GM12891 (cell line): Measurements from ENCODE around the gene TAF5.

Source experiments
- PAX5 ChIP-seq: IDR thresholded peaks from 2 replicates; pipeline ENCODE4 v1.6.1; 2011; ENCODE audit warnings: low read length, moderate library complexity, mild to moderate bottlenecking; ENCODE audit not compliant: insufficient read depth, severe bottlenecking
- POLR2A ChIP-seq: IDR thresholded peaks from 2 replicates; pipeline ENCODE4 v1.6.1; 2011; ENCODE audit warnings: low read depth, low read length, control low read depth
- POLR2AphosphoS5 ChIP-seq: IDR thresholded peaks from 2 replicates; pipeline ENCODE4 v1.6.1; 2011; ENCODE audit warnings: low read depth, low read length, control low read depth
- POU2F2 ChIP-seq: IDR thresholded peaks from 2 replicates; pipeline ENCODE4 v1.6.1; 2011; ENCODE audit warnings: low read depth, mild to moderate bottlenecking, control low read depth, low read length, moderate library complexity
- SPI1 ChIP-seq: IDR thresholded peaks from 2 replicates; pipeline ENCODE4 v1.6.1; 2011; ENCODE audit warnings: low read depth, low read length, control low read depth
- TAF1 ChIP-seq: IDR thresholded peaks from 2 replicates; pipeline ENCODE4 v1.6.1; 2011; ENCODE audit warnings: low read depth, low read length, control low read depth

GRCh38 chr10:103333934-103334520 is 33.7 kb upstream of the TAF5 start:
- TF ChIP-seq SPI1 (no peak), POLR2A (no peak), TAF1 (no peak), POU2F2 (no peak), POLR2AphosphoS5 (no peak), PAX5 (no peak)
